Activated T-cell treated with anti-CD3 and anti-CD28 coated beads for 4 hours (primary cell): ENCODE measurements around the gene CHRNE.

ENCODE experiments used
- DNase-seq: peaks from one replicate; pipeline ENCODE4 v3.0.0-alpha.2; 2020

The CHRNE gene

GRCh38 chr17:4851084-4851483, 51.8 kb downstream of the CHRNE start:
- DNase-seq = no peak

GRCh38 chr17:4850246-4850645, 52.7 kb downstream of the CHRNE start:
- no peak for DNase-seq

DNA sequence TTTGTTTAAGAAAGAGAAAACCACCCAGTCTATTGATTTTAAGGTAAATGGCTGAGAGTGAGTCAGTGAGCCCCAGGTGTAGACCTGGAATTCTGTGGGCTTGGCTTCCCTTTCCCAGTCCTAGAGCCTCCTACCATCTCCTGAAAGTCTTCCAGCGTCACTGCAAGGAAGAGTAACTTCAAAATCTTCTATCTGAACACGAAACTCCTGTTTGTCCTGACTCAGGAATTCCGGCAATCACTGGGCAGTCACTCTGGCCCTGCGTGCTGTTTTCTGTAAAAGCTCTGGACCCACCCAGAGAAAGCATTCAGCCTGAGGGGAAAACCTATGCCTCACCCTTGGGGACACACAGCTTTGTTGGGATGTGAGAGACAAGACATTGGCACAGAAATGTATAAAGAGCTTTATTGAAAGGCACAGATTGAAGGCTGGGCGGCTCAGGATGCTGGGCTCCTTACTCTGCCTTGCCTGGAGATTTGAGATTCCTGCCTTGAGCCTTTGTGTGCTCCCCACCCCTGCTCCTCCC, 53.8 kb downstream of the CHRNE start:
- DNase-seq = no peak
